Esophagus squamous epithelium (tissue), 4 donors: Measurements from ENCODE around the gene ADAMTS2.

Source experiments
- POLR2A ChIP-seq, 4 donors: fragments of 450-650 bp; IDR thresholded peaks; one replicate each; pipeline ENCODE4 v1.6.1; 2017; ENCODE audit warnings: antibody characterized with exemption in 4 of 4, mild to moderate bottlenecking in 4 of 4, moderate library complexity in 3 of 4
- TF ChIP-seq, protein P1 (sequence below), 6 experiments: fragments of 450-650 bp in 4 of 6; fragments of 200-600 bp in 2 of 6; sonication (generic) in 2 of 6; IDR thresholded peaks; one replicate each; pipeline ENCODE4 v1.5.1; 2016 to 2019; ENCODE audit warnings: antibody characterized with exemption in 6 of 6, mild to moderate bottlenecking in 4 of 6, moderate library complexity in 4 of 6

GRCh38 chr5:179137016-179137642 lies 208.1 kb downstream of the ADAMTS2 start:
- TF ChIP-seq, protein P1, sequence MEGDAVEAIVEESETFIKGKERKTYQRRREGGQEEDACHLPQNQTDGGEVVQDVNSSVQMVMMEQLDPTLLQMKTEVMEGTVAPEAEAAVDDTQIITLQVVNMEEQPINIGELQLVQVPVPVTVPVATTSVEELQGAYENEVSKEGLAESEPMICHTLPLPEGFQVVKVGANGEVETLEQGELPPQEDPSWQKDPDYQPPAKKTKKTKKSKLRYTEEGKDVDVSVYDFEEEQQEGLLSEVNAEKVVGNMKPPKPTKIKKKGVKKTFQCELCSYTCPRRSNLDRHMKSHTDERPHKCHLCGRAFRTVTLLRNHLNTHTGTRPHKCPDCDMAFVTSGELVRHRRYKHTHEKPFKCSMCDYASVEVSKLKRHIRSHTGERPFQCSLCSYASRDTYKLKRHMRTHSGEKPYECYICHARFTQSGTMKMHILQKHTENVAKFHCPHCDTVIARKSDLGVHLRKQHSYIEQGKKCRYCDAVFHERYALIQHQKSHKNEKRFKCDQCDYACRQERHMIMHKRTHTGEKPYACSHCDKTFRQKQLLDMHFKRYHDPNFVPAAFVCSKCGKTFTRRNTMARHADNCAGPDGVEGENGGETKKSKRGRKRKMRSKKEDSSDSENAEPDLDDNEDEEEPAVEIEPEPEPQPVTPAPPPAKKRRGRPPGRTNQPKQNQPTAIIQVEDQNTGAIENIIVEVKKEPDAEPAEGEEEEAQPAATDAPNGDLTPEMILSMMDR (IDR thresholded peaks at IDR 0.05): no peak
- TF ChIP-seq POLR2A (IDR thresholded peaks at IDR 0.05): no peak
